ENCODE data around the gene CMTM4. TPM values are rescaled to one million over a fixed set of nuclear protein-coding genes. Genes with fewer than 3 reads are reported as not detected.

CMTM4 gene
- polyA plus RNA-seq, 1 of the 3 experiments (the other 2 are of a cell fraction): 21.7 TPM

DNA sequence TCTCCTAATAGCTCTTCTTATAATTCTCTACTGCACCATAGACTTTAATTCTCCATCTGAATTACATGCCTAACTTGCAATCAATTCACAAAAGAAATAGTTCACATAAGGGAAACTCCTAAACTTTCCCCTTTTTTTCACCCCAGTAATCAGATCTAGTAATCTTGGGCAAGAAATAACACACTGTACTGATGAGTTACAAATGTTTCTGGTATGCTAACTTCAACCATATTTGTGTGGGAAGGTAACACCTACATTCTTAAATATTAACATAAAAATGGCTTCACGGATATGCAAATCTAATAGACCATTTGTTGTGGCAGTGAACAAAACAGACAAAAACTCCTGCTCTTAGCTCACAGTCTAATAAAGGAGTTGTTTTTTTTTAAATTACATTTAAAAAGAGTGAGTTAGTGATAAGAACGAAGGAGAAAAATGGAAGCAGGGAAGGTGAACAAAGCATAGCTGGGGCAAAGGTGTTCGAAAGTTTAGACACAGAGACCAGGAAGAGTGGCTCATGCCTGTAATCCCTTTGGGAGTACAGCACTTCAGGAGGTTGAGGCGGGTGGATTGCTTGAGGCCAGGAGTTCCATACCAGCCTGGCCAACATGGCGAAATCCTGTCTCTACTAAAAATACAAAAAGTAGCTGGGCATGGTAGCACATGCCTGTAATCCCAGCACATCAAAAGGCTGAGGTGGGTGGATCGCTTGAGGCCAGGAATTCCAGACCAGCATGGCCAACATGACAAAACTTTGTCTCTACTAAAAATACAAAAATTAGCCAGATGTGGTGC lies 57.3 kb downstream of the CMTM4 start:
- no peak overlapping the region for H3K27ac ChIP-seq (ENCODE audit: low read depth in 2 of 2, low read length in 1 of 2)
- CTCF ChIA-PET: interaction anchor here (1.0 to 9.2 kb wide), 4 partner anchors 12 to 89 kb away, joined by 3 to 66 read pairs (median 8); no protein-coding TSS in a partner anchor
- POLR2A ChIA-PET: interaction anchor here (0.6 kb wide), 1 partner anchor 56 kb away, joined by 3 read pairs; no protein-coding TSS in a partner anchor
- TF ChIP-seq PBX3 (IDR thresholded peaks at IDR 0.05) (no peak), FOXJ3 (CRISPR knock-in tag; IDR thresholded peaks at IDR 0.05) (no peak), YY1 (IDR thresholded peaks at IDR 0.05; ENCODE audit: low read depth) (no peak)
- TF ChIP-seq, protein P1, sequence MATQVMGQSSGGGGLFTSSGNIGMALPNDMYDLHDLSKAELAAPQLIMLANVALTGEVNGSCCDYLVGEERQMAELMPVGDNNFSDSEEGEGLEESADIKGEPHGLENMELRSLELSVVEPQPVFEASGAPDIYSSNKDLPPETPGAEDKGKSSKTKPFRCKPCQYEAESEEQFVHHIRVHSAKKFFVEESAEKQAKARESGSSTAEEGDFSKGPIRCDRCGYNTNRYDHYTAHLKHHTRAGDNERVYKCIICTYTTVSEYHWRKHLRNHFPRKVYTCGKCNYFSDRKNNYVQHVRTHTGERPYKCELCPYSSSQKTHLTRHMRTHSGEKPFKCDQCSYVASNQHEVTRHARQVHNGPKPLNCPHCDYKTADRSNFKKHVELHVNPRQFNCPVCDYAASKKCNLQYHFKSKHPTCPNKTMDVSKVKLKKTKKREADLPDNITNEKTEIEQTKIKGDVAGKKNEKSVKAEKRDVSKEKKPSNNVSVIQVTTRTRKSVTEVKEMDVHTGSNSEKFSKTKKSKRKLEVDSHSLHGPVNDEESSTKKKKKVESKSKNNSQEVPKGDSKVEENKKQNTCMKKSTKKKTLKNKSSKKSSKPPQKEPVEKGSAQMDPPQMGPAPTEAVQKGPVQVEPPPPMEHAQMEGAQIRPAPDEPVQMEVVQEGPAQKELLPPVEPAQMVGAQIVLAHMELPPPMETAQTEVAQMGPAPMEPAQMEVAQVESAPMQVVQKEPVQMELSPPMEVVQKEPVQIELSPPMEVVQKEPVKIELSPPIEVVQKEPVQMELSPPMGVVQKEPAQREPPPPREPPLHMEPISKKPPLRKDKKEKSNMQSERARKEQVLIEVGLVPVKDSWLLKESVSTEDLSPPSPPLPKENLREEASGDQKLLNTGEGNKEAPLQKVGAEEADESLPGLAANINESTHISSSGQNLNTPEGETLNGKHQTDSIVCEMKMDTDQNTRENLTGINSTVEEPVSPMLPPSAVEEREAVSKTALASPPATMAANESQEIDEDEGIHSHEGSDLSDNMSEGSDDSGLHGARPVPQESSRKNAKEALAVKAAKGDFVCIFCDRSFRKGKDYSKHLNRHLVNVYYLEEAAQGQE (IDR thresholded peaks at IDR 0.05; ENCODE audit: low read depth, low read length): no peak
- TF ChIP-seq, protein P2, sequence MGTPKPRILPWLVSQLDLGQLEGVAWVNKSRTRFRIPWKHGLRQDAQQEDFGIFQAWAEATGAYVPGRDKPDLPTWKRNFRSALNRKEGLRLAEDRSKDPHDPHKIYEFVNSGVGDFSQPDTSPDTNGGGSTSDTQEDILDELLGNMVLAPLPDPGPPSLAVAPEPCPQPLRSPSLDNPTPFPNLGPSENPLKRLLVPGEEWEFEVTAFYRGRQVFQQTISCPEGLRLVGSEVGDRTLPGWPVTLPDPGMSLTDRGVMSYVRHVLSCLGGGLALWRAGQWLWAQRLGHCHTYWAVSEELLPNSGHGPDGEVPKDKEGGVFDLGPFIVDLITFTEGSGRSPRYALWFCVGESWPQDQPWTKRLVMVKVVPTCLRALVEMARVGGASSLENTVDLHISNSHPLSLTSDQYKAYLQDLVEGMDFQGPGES (IDR thresholded peaks at IDR 0.05; ENCODE audit: low read depth, low read length): no peak
- TF ChIP-seq, protein P3, sequence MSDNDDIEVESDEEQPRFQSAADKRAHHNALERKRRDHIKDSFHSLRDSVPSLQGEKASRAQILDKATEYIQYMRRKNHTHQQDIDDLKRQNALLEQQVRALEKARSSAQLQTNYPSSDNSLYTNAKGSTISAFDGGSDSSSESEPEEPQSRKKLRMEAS (IDR thresholded peaks at IDR 0.05; ENCODE audit: low read depth): no peak
- peaks cover 9% of the 10 kb centered on the region; the same call in 1 of the 2 replicates for H3K79me2 ChIP-seq (ENCODE audit: insufficient read depth)
- H3K4me1 ChIP-seq (ENCODE audit: control insufficient read depth in 1 of 2, insufficient read depth in 2 of 2, low read depth in 1 of 2, low read length in 1 of 2): no peaks in the 10 kb centered on the region
- no peak overlapping the region for H2AFZ ChIP-seq (ENCODE audit: low read depth)
- H3K9me3 ChIP-seq: no peaks in the 10 kb centered on the region
- DNase-seq: no peak
- H3K4me2 ChIP-seq: no peak overlapping the region
- no peak overlapping the region for H3K9ac ChIP-seq
- no peaks in the 10 kb centered on the region for H3K9me2 ChIP-seq
- H3K27me3 ChIP-seq (ENCODE audit: insufficient read depth): no peaks in the 10 kb centered on the region
- H3K4me3 ChIP-seq (ENCODE audit: low read depth in 2 of 2, low read length in 1 of 2): no peak overlapping the region
- H4K20me1 ChIP-seq (ENCODE audit: insufficient read depth): no peaks in the 10 kb centered on the region
- 95% methylated on average over 6 of the region's 6 CpGs for WGBS (ENCODE audit: low lambda C conversion rate)
- H3F3A ChIP-seq (replicated peaks; ENCODE audit: insufficient read depth): peaks cover 5% of the 10 kb centered on the region
- H3K36me3 ChIP-seq (replicated peaks in 1 of 2; ENCODE audit: control insufficient read depth in 1 of 2, insufficient read depth in 2 of 2, low read length in 1 of 2): no peaks in the 10 kb centered on the region

DNA sequence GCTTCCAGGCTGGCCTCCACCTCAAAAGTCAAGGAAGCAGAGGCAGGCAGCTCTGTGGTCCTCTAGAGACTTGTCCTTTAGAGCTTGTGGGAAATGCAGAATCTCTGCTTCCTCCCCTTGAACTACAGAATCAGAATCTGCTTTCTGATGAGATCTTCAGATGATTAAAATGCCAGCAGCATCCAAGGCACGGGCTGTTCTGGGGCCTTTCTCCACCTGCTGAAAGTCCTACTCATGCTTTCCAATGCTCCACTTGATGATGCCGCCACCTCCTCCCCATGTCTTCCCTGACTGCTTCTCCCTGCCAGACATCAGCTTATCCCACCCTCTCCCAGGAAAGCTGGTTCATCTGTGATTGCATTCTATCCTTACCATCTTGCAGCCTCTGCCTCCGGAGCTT lies 58.7 kb downstream of the CMTM4 start:
- no peak for DNase-seq
- CTCF ChIA-PET: interaction anchor here (9.2 kb wide), 1 partner anchor 13 kb away, joined by 66 read pairs; no protein-coding TSS in a partner anchor
- Histone ChIP-seq H3K4me2 (no peak overlapping the region), H3K9me3 (no peaks in the 10 kb centered on the region), H3K4me3 (ENCODE audit: low read depth in 2 of 2, low read length in 1 of 2) (no peak overlapping the region), H3F3A (replicated peaks; ENCODE audit: insufficient read depth) (peaks cover 5% of the 10 kb centered on the region), H3K79me2 (ENCODE audit: insufficient read depth) (peaks cover 5% of the 10 kb centered on the region; the same call in 1 of the 2 replicates), H3K36me3 (replicated peaks in 1 of 2; ENCODE audit: control insufficient read depth in 1 of 2, insufficient read depth in 2 of 2, low read length in 1 of 2) (no peaks in the 10 kb centered on the region), H3K4me1 (ENCODE audit: control insufficient read depth in 1 of 2, insufficient read depth in 2 of 2, low read depth in 1 of 2, low read length in 1 of 2) (no peaks in the 10 kb centered on the region), H4K20me1 (ENCODE audit: insufficient read depth) (no peaks in the 10 kb centered on the region), H2AFZ (ENCODE audit: low read depth) (no peak overlapping the region), H3K27ac (ENCODE audit: low read depth in 2 of 2, low read length in 1 of 2) (no peak overlapping the region), H3K9me2 (no peaks in the 10 kb centered on the region), H3K27me3 (ENCODE audit: insufficient read depth) (no peaks in the 10 kb centered on the region), H3K9ac (no peak overlapping the region)
- POLR2A ChIA-PET: no interaction called here
- 83% methylated on average over 3 of the region's 3 CpGs for WGBS (ENCODE audit: low lambda C conversion rate)
- TF ChIP-seq JUND (IDR thresholded peaks at IDR 0.05) (no peak), ELF1 (IDR thresholded peaks at IDR 0.05) (no peak), MEF2A (IDR thresholded peaks at IDR 0.05; ENCODE audit: borderline replicate concordance, low read depth) (no peak), GATA2 (CRISPR knock-in tag; IDR thresholded peaks at IDR 0.05) (no peak), RFX5 (IDR thresholded peaks at IDR 0.05; ENCODE audit: low read length) (no peak), SMC3 (IDR thresholded peaks at IDR 0.05; ENCODE audit: low read depth, low read length) (no peak), USF2 (IDR thresholded peaks at IDR 0.05; ENCODE audit: borderline replicate concordance, low read depth, low read length) (no peak)
